RWPE1 (cell line): ENCODE data around the gene TYK2.

Source experiments
- CTCF ChIA-PET: fragments of 350-600 bp; sonication (Branson Sonifier 250); formaldehyde crosslinking; extraction: SDS; loops from one replicate; lab custom pipeline; 2021; lab: Yijun Ruan, JAX
- POLR2A ChIA-PET: fragments of 400-600 bp; formaldehyde crosslinking; extraction: SDS; loops from one replicate; lab custom pipeline; 2020; ENCODE audit warnings: antibody characterized with exemption; ENCODE audit not compliant: low non-redundant PET; lab: Yijun Ruan, JAX
- DNase-seq: peaks from one replicate; pipeline ENCODE4 v3.0.0; 2012; ENCODE audit warnings: low spot score
- H3K27ac ChIP-seq: fragments of 450-650 bp; 2 replicates; pipeline ENCODE4 v1.5.1; 2017
- CTCF ChIP-seq: fragments of 450-650 bp; conservative IDR thresholded peaks from 2 replicates; pipeline ENCODE4 v1.5.1; 2017; ENCODE audit warnings: low read depth, mild to moderate bottlenecking

Gene TYK2

GRCh38 chr19:10325732-10326131, 54.6 kb downstream of the TYK2 start:
- no peak overlapping the region; the same call in 1 of the 2 replicates for H3K27ac ChIP-seq
- no peak for DNase-seq
- no peak for TF ChIP-seq CTCF
- CTCF ChIA-PET, result interaction anchor here (0.7 to 1.1 kb wide), 2 partner anchors 91 to 96 kb away, joined by 4 to 5 read pairs; no protein-coding TSS in a partner anchor
- POLR2A ChIA-PET, result no interaction called here

GRCh38 chr19:10321874-10322835, 58.2 kb downstream of the TYK2 start:
- POLR2A ChIA-PET, result no interaction called here
- CTCF ChIA-PET, result no interaction called here
- TF ChIP-seq CTCF, result no peak
- no peak overlapping the region; the same call in 1 of the 2 replicates for H3K27ac ChIP-seq
- no peak for DNase-seq

- DNase-seq, result no peak
- ChIA-PET CTCF (no interaction called here), POLR2A (no interaction called here)
- no peak overlapping the region; the same call in 1 of the 2 replicates for H3K27ac ChIP-seq
- no peak for TF ChIP-seq CTCF
Measured at GRCh38 chr19:10321417-10321797, 59.0 kb downstream of the TYK2 start.

- ChIA-PET POLR2A (no interaction called here), CTCF (interaction anchor here (0.6 to 0.9 kb wide), 2 partner anchors 33 to 62 kb away, joined by 3 to 5 read pairs; no protein-coding TSS in a partner anchor)
- no peak for TF ChIP-seq CTCF
- no peak overlapping the region for H3K27ac ChIP-seq
- DNase-seq, result no peak
Measured at GRCh38 chr19:10320602-10321416, 59.6 kb downstream of the TYK2 start.

GRCh38 chr19:10318807-10319682, 61.3 kb downstream of the TYK2 start:
- peak overlapping the region; percentile 76 for H3K27ac ChIP-seq
- ChIA-PET CTCF (interaction anchor here (1.0 to 1.2 kb wide), 2 partner anchors 12 to 49 kb away, joined by 3 read pairs; no protein-coding TSS in a partner anchor), POLR2A (no interaction called here)
- no peak for DNase-seq
- TF ChIP-seq CTCF, result no peak
